ENCODE results near the gene PACRGL. TPM values are rescaled to one million over a fixed set of nuclear protein-coding genes. Genes with fewer than 3 reads are reported as not detected.

PACRGL gene
- total RNA-seq, 1 donor from 2014 or later = 26.9 TPM

DNA sequence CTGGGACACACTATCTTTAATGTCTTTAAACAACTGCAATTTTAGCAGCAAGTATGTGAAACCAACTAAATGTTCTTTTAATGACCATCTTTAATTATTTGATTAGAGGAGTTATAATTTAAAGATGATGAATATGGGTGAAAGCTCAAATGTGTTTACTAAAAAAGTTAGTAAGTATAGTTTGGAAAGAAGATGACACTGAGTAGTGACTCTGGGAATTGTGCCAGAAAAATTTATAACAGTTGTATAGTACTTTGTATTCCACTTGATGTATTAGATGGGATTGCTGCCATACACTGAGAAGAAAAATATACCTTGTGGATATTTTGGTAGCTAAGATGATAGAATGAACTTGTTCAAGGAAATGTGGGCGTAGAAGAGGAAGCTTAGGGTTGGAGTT is 19.5 kb upstream of the PACRGL start:
- Mint-ChIP-seq H3K27ac (ENCODE audit: unreplicated experiment) (no peak overlapping the region), H3K4me1 (no peaks in the 10 kb centered on the region), H3K9me3 (no peaks in the 10 kb centered on the region), H3K4me3 (no peak overlapping the region), H3K27me3 (ENCODE audit: low read depth) (peaks cover 4% of the 10 kb centered on the region), H3K36me3 (ENCODE audit: low read depth) (no peaks in the 10 kb centered on the region)
- TF ChIP-seq, protein P1, sequence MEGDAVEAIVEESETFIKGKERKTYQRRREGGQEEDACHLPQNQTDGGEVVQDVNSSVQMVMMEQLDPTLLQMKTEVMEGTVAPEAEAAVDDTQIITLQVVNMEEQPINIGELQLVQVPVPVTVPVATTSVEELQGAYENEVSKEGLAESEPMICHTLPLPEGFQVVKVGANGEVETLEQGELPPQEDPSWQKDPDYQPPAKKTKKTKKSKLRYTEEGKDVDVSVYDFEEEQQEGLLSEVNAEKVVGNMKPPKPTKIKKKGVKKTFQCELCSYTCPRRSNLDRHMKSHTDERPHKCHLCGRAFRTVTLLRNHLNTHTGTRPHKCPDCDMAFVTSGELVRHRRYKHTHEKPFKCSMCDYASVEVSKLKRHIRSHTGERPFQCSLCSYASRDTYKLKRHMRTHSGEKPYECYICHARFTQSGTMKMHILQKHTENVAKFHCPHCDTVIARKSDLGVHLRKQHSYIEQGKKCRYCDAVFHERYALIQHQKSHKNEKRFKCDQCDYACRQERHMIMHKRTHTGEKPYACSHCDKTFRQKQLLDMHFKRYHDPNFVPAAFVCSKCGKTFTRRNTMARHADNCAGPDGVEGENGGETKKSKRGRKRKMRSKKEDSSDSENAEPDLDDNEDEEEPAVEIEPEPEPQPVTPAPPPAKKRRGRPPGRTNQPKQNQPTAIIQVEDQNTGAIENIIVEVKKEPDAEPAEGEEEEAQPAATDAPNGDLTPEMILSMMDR (conservative IDR thresholded peaks at IDR 0.05) = no peak
- DNase-seq (ENCODE audit: low read depth, low spot score) = no peak

DNA sequence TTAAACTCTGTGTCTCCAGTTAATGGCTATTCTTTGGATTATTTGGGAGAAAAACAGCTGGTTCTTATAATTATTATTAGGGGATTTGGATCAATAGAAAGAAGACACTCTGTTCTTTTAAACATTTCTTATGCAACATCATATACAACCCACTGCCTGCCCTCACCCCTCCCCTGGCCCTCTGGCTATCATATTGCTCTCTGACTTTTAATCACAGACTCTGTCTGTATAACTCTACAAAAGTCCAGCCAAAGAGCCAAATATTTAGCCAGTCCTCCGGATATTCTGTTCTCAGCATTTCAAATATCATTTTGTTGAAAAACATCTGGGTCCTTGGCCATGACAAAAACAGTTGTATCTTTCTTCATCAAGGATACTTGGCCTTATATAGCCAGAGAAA is 19.0 kb upstream of the PACRGL start:
- H3K27me3 Mint-ChIP-seq (ENCODE audit: low read depth) = peaks cover 4% of the 10 kb centered on the region
- H3K4me1 Mint-ChIP-seq = no peaks in the 10 kb centered on the region
- no peak overlapping the region for H3K4me3 Mint-ChIP-seq
- TF ChIP-seq, protein P1 (conservative IDR thresholded peaks at IDR 0.05) = no peak
- H3K36me3 Mint-ChIP-seq (ENCODE audit: low read depth) = no peaks in the 10 kb centered on the region
- no peak for DNase-seq (ENCODE audit: low read depth, low spot score)
- H3K9me3 Mint-ChIP-seq = no peaks in the 10 kb centered on the region
- H3K27ac Mint-ChIP-seq (ENCODE audit: unreplicated experiment) = no peak overlapping the region

GRCh38 chr4:20682853-20683252 is 17.4 kb upstream of the PACRGL start:
- H3K27me3 Mint-ChIP-seq (ENCODE audit: low read depth) = peaks cover 7% of the 10 kb centered on the region
- H3K27ac Mint-ChIP-seq (ENCODE audit: unreplicated experiment) = no peak overlapping the region
- TF ChIP-seq, protein P1 (conservative IDR thresholded peaks at IDR 0.05) = no peak
- no peaks in the 10 kb centered on the region for H3K36me3 Mint-ChIP-seq (ENCODE audit: low read depth)
- H3K9me3 Mint-ChIP-seq = no peaks in the 10 kb centered on the region
- no peaks in the 10 kb centered on the region for H3K4me1 Mint-ChIP-seq
- no peak for DNase-seq (ENCODE audit: low read depth, low spot score)
- no peak overlapping the region for H3K4me3 Mint-ChIP-seq

GRCh38 chr4:20683766-20684165 is 16.5 kb upstream of the PACRGL start:
- Mint-ChIP-seq H3K27me3 (ENCODE audit: low read depth) (peaks cover 7% of the 10 kb centered on the region), H3K36me3 (ENCODE audit: low read depth) (no peaks in the 10 kb centered on the region), H3K4me1 (no peaks in the 10 kb centered on the region), H3K9me3 (no peaks in the 10 kb centered on the region), H3K27ac (ENCODE audit: unreplicated experiment) (no peak overlapping the region), H3K4me3 (no peak overlapping the region)
- TF ChIP-seq, protein P1 (conservative IDR thresholded peaks at IDR 0.05) = no peak
- DNase-seq (ENCODE audit: low read depth, low spot score) = no peak

GRCh38 chr4:20684852-20685763 is 15.2 kb upstream of the PACRGL start:
- no peaks in the 10 kb centered on the region for H3K4me1 Mint-ChIP-seq
- H3K9me3 Mint-ChIP-seq = no peaks in the 10 kb centered on the region
- H3K4me3 Mint-ChIP-seq = no peak overlapping the region
- DNase-seq (ENCODE audit: low read depth, low spot score) = no peak
- TF ChIP-seq, protein P1 (conservative IDR thresholded peaks at IDR 0.05) = peak; percentile 84
- H3K27ac Mint-ChIP-seq (ENCODE audit: unreplicated experiment) = no peak overlapping the region
- H3K27me3 Mint-ChIP-seq (ENCODE audit: low read depth) = peaks cover 7% of the 10 kb centered on the region
- H3K36me3 Mint-ChIP-seq (ENCODE audit: low read depth) = no peaks in the 10 kb centered on the region
